Fibroblast of mammary gland (primary cell): ENCODE results near the gene C6orf136.
"Not testable (repeated sequence)": the region's sequence is repeated elsewhere in the genome, so short reads cannot be mapped to it uniquely, and the experiment has no call there.

Experiments
- DNase-seq: peaks from one replicate; pipeline ENCODE4 v3.0.0-alpha.2; 2010; ENCODE audit warnings: low read depth
- H3K4me3 ChIP-seq: 2 replicates; pipeline ENCODE4 v1.5.1; 2011; ENCODE audit warnings: low read depth, mild to moderate bottlenecking, low read length, moderate library complexity; ENCODE audit not compliant: control insufficient read depth
- TF ChIP-seq, protein P1 (sequence below): conservative IDR thresholded peaks from 2 replicates; pipeline ENCODE4 v1.5.1; 2011; ENCODE audit warnings: low read depth, low read length, inconsistent platforms; ENCODE audit not compliant: control insufficient read depth, insufficient read depth

Gene C6orf136, protein sequence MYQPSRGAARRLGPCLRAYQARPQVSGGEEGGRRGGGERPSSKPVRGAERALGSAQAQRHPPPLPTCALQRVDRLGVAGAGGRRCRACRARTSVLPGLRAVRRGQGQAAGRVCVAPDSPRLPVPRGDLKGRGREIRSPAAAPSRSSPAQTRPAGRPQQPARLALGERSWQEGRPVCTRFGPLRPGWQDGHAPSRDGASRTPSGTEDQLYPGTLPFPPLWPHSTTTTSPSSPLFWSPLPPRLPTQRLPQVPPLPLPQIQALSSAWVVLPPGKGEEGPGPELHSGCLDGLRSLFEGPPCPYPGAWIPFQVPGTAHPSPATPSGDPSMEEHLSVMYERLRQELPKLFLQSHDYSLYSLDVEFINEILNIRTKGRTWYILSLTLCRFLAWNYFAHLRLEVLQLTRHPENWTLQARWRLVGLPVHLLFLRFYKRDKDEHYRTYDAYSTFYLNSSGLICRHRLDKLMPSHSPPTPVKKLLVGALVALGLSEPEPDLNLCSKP

DNA sequence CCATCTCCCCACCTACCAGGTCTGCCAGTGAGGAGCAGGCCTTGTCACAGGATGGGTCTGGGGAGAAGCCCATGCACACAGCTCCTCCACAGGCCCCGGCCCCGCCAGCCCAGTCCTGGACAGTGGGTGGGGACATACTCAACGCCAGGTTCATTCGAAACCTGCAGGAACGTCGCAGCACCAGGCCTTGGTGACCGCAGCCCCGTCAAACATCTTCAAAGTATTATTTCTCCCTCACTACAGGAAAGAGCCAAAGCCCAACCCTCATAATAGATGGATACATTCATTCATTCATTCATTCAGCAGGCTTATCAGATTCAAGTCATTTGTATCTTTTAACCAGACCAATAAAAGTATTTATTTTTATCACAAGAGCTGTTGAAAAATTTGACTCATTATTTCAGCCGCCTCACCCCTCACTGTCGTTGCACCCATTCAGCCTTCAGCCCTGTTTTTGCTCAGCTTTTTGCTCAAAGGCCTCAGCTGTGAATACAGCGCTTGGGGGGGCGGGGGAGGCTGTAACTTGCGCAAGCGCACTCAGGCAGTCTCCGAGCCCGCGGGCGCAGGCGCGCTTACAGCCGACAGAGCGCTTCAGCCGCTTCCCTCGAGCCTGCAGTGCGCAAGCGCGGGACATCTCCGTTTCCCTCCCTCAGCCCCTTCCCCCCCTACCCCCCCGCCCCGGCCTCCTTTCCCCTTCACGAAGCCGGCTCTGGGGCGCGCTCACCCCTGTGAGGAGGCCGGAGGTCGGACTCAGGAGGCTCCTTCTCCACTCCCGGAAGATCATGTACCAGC lies at the start of gene C6orf136:
Gene C6orf136 (plus strand): TSS at position 684 of the 792 bp plus-strand sequence. CDS start 99 bp downstream, at position 783.
- TF ChIP-seq, protein P1, sequence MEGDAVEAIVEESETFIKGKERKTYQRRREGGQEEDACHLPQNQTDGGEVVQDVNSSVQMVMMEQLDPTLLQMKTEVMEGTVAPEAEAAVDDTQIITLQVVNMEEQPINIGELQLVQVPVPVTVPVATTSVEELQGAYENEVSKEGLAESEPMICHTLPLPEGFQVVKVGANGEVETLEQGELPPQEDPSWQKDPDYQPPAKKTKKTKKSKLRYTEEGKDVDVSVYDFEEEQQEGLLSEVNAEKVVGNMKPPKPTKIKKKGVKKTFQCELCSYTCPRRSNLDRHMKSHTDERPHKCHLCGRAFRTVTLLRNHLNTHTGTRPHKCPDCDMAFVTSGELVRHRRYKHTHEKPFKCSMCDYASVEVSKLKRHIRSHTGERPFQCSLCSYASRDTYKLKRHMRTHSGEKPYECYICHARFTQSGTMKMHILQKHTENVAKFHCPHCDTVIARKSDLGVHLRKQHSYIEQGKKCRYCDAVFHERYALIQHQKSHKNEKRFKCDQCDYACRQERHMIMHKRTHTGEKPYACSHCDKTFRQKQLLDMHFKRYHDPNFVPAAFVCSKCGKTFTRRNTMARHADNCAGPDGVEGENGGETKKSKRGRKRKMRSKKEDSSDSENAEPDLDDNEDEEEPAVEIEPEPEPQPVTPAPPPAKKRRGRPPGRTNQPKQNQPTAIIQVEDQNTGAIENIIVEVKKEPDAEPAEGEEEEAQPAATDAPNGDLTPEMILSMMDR = no peak
- DNase-seq = peak; percentile 88
- peak within 1 kb of the TSS; percentile 80 for H3K4me3 ChIP-seq

DNA sequence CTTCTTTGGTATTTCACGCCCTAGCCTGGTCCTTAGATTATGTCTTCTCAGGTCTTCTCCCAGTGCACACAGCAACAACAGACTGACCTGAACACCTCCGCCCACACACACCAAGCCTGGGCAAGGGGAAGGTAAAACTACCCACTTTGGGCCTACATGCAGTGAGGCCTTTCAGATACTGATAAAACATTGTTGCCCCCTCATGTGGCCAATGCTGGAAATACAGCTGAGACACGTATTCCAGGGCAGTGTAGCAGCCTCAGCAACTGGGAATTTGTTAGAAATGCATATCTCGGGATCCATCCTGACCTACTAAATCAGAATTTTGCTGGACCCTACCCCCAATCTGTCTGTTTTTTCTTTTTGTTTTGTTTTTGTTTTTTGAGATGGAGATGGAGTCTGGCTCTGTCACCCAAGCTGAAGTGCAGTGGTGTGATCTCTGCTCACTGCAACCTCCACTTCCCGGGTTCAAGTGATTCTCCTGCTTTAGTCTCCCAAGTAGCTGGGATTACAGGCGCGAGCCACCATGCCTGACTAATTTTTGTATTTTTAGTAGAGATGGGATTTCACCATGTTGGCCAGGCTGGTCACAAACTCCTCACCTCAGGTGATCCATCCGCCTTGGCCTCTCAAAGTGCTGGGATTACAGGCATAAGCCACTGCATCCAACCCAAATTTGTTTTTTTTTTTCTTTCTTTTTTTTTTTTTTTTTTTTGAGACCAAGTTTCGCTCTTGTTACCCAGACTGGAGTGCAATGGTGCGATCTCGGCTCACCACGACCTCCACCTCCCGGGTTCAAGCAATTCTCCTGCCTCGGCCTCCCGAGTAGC lies 49.4 kb upstream of the C6orf136 start:
- TF ChIP-seq, protein P1 = peak; percentile 83
- DNase-seq = peak; percentile 80
- not testable (repeated sequence) for H3K4me3 ChIP-seq

DNA sequence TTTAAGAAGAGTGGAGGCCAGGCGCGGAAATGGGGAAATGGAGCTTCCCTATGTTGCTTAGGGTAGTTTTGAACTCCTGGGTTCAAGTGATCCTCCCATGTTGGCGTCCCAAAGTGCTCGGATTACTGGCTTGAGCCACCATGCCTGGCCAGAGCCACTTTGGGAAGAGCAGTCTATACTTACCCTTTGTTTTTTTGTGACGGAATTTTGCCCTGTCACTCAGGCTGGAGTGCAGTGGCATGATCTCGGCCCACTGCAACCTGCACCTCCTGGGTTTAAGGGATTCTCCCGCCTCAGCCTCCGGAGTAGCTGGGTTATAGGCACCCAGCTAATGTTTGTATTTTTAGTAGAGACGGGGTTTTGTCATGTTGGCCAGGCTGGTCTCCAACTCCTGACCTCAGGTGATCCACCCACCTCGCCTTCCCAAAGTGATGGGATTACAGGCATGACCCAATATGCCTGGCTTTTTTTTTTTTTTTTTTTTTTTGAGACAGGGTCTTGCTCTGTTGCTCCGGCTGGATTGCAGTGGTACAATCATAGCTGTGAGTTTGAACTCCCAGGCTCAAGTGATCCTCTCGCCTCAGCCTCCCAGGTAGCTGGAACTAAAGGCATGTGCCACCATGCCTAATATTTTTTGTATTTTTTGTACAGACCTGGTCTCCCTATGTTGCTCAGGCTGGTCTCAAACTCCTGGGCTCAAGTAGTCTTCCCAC lies 47.9 kb upstream of the C6orf136 start:
- TF ChIP-seq, protein P1 = no peak
- H3K4me3 ChIP-seq = no peak overlapping the region
- DNase-seq = no peak

DNA sequence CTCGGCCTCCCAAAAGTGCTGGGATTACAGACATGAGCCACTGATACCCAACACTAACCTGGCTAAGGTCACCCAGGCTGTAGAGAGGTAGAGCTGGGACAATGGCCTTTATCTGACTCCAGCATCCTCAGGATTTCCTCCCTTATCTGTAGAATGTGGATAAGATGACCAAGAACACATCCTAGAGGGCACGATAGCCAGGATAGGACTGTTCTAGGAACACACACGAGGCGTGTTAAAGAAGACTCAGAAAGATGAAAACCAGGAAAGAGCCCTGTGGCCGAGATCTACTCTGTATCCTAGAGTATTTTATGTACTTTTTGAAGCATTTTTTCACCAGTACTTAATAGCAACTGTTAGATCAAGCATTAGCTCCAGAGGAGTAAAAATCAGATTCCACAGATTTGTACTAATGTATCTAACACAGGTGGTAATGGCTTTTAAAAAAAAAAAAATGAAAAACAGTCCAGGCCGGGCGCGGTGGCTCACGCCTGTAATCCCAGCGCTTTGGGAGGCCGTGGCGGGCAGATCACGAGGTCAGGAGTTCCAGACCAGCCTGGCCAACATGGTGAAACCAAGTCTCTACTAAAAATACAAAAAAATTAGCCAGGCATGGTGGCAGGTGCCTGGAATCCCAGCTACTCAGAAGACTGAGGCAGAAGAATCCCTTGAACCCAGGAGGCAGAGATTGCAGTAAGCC lies 47.2 kb upstream of the C6orf136 start:
- no peak for DNase-seq
- TF ChIP-seq, protein P1 = no peak
- H3K4me3 ChIP-seq = no peak overlapping the region

DNA sequence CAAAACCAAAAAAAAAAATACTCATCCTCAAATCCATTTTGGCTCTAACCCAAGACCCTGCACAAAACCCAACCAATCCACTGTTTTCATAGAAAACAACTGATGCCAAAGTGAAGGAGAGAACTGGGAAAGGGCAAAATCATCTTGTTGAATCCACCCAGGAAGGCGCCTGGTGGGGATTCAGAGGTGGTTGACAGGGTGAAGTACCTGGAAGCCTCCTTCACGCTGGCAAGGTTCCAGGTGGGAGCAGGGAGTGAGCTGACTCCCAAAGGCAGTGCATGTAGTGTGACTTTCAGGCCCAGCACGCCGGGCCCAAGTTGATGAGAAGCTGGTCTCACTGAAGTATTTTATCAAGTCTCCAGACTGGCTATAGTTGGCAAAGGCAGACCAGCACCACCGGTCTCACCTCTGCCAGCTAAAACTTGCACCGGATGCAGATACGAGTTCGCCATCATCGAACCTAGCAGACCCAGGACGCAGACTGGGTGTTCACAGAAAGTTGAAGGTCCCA lies 46.4 kb upstream of the C6orf136 start:
- TF ChIP-seq, protein P1 = no peak

More for the DNA sequence above, 46.4 kb upstream of the C6orf136 start:
- no peak overlapping the region for H3K4me3 ChIP-seq
- no peak for DNase-seq
